ENCODE results near the gene DMD. TPM values are rescaled to one million over a fixed set of nuclear protein-coding genes. Genes with fewer than 3 reads are reported as not detected.

The DMD gene
- polyA plus RNA-seq, 1 donor from 2014 or later: 3.1 TPM

- Mint-ChIP-seq H3K9me3 (no peaks in the 10 kb centered on the region), H3K4me1 (peaks cover 0 to 4% (median 0%) of the 10 kb centered on the region in 3 donors), H3K36me3 (no peaks in the 10 kb centered on the region), H3K27me3 (no peaks in the 10 kb centered on the region), H3K27ac (no peak overlapping the region), H3K4me3 (peak overlapping the region in 1 of 4 donors; percentile 30)
Observed at GRCh38 chrX:31215277-31215815, 1996.0 kb downstream of the DMD start.

- no peak overlapping the region for H3K4me3 Mint-ChIP-seq
- peaks cover 0 to 4% (median 0%) of the 10 kb centered on the region in 3 donors for H3K4me1 Mint-ChIP-seq
- H3K36me3 Mint-ChIP-seq: no peaks in the 10 kb centered on the region
- H3K27ac Mint-ChIP-seq: no peak overlapping the region
- no peaks in the 10 kb centered on the region for H3K9me3 Mint-ChIP-seq
- H3K27me3 Mint-ChIP-seq: no peaks in the 10 kb centered on the region
Observed at GRCh38 chrX:31213941-31214340, 1997.4 kb downstream of the DMD start.

GRCh38 chrX:31212856-31213748 lies 1998.2 kb downstream of the DMD start:
- H3K27ac Mint-ChIP-seq: no peak overlapping the region
- H3K4me1 Mint-ChIP-seq: peaks cover 0 to 4% (median 0%) of the 10 kb centered on the region in 3 donors
- H3K36me3 Mint-ChIP-seq: no peaks in the 10 kb centered on the region
- H3K9me3 Mint-ChIP-seq: no peaks in the 10 kb centered on the region
- H3K4me3 Mint-ChIP-seq: no peak overlapping the region
- H3K27me3 Mint-ChIP-seq: no peaks in the 10 kb centered on the region

- Mint-ChIP-seq H3K36me3 (no peaks in the 10 kb centered on the region), H3K27ac (no peak overlapping the region), H3K9me3 (no peaks in the 10 kb centered on the region), H3K4me1 (no peaks in the 10 kb centered on the region), H3K27me3 (no peaks in the 10 kb centered on the region), H3K4me3 (no peak overlapping the region)
Observed at GRCh38 chrX:31209005-31209628, 2002.2 kb downstream of the DMD start.

- no peaks in the 10 kb centered on the region for H3K36me3 Mint-ChIP-seq
- no peak overlapping the region for H3K4me3 Mint-ChIP-seq
- H3K27me3 Mint-ChIP-seq: no peaks in the 10 kb centered on the region
- no peak overlapping the region for H3K27ac Mint-ChIP-seq
- H3K9me3 Mint-ChIP-seq: peaks cover 0 to 4% (median 3%) of the 10 kb centered on the region in 3 donors
- H3K4me1 Mint-ChIP-seq: no peaks in the 10 kb centered on the region
Observed at GRCh38 chrX:31201503-31201902, 2009.8 kb downstream of the DMD start.

- no peaks in the 10 kb centered on the region for H3K36me3 Mint-ChIP-seq
- H3K4me1 Mint-ChIP-seq: no peaks in the 10 kb centered on the region
- no peak overlapping the region for H3K27ac Mint-ChIP-seq
- H3K27me3 Mint-ChIP-seq: no peaks in the 10 kb centered on the region
- no peak overlapping the region for H3K4me3 Mint-ChIP-seq
- H3K9me3 Mint-ChIP-seq: peaks cover 0 to 4% (median 3%) of the 10 kb centered on the region in 3 donors
Observed at GRCh38 chrX:31200430-31200829, 2010.9 kb downstream of the DMD start.

- no peak overlapping the region for H3K27ac Mint-ChIP-seq
- peaks cover 0 to 4% (median 4%) of the 10 kb centered on the region in 3 donors for H3K9me3 Mint-ChIP-seq
- no peak overlapping the region for H3K4me3 Mint-ChIP-seq
- no peaks in the 10 kb centered on the region for H3K27me3 Mint-ChIP-seq
- H3K36me3 Mint-ChIP-seq: no peaks in the 10 kb centered on the region
- H3K4me1 Mint-ChIP-seq: no peaks in the 10 kb centered on the region
Observed at GRCh38 chrX:31199840-31200114, 2011.6 kb downstream of the DMD start.

- Mint-ChIP-seq H3K9me3 (peaks cover 0 to 5% (median 4%) of the 10 kb centered on the region in 3 donors), H3K4me3 (no peak overlapping the region), H3K27ac (no peak overlapping the region), H3K36me3 (no peaks in the 10 kb centered on the region), H3K4me1 (no peaks in the 10 kb centered on the region), H3K27me3 (no peaks in the 10 kb centered on the region)
Observed at GRCh38 chrX:31199056-31199839, 2012.1 kb downstream of the DMD start.

GRCh38 chrX:31190221-31190975 lies 2021.0 kb downstream of the DMD start:
- Mint-ChIP-seq H3K36me3 (peaks cover 2% of the 10 kb centered on the region), H3K4me3 (no peak overlapping the region), H3K27me3 (peaks cover 1% of the 10 kb centered on the region), H3K27ac (no peak overlapping the region), H3K9me3 (peaks cover 0 to 2% (median 0%) of the 10 kb centered on the region in 3 donors), H3K4me1 (no peaks in the 10 kb centered on the region)

GRCh38 chrX:31186693-31187338 lies 2024.5 kb downstream of the DMD start:
- Mint-ChIP-seq H3K4me1 (no peaks in the 10 kb centered on the region), H3K27me3 (peaks cover 1% of the 10 kb centered on the region), H3K27ac (no peak overlapping the region), H3K4me3 (no peak overlapping the region), H3K9me3 (peaks cover 0 to 4% (median 0%) of the 10 kb centered on the region in 3 donors), H3K36me3 (no peaks in the 10 kb centered on the region)

GRCh38 chrX:31185884-31186283 lies 2025.5 kb downstream of the DMD start:
- H3K9me3 Mint-ChIP-seq: peaks cover 0 to 4% (median 0%) of the 10 kb centered on the region in 3 donors
- H3K36me3 Mint-ChIP-seq: no peaks in the 10 kb centered on the region
- no peak overlapping the region for H3K27ac Mint-ChIP-seq
- H3K4me3 Mint-ChIP-seq: no peak overlapping the region
- peaks cover 1% of the 10 kb centered on the region for H3K27me3 Mint-ChIP-seq
- no peaks in the 10 kb centered on the region for H3K4me1 Mint-ChIP-seq

GRCh38 chrX:31181377-31182000 lies 2029.9 kb downstream of the DMD start:
- H3K27me3 Mint-ChIP-seq: no peaks in the 10 kb centered on the region
- peaks cover 0 to 3% (median 0%) of the 10 kb centered on the region in 3 donors for H3K4me1 Mint-ChIP-seq
- H3K9me3 Mint-ChIP-seq: peaks cover 0 to 4% (median 1%) of the 10 kb centered on the region in 3 donors
- no peak overlapping the region for H3K27ac Mint-ChIP-seq
- H3K4me3 Mint-ChIP-seq: no peak overlapping the region
- no peaks in the 10 kb centered on the region for H3K36me3 Mint-ChIP-seq

GRCh38 chrX:31179203-31179602 lies 2032.1 kb downstream of the DMD start:
- no peaks in the 10 kb centered on the region for H3K36me3 Mint-ChIP-seq
- H3K9me3 Mint-ChIP-seq: peaks cover 0 to 1% (median 0%) of the 10 kb centered on the region in 3 donors
- H3K27ac Mint-ChIP-seq: peak overlapping the region in 1 of 3 donors; percentile 78
- peaks cover 0 to 3% (median 0%) of the 10 kb centered on the region in 3 donors for H3K4me1 Mint-ChIP-seq
- H3K27me3 Mint-ChIP-seq: no peaks in the 10 kb centered on the region
- H3K4me3 Mint-ChIP-seq: no peak overlapping the region

- Mint-ChIP-seq H3K27ac (peak overlapping the region in 1 of 3 donors; percentile 78), H3K36me3 (no peaks in the 10 kb centered on the region), H3K4me3 (no peak overlapping the region), H3K27me3 (no peaks in the 10 kb centered on the region), H3K4me1 (peaks cover 0 to 3% (median 0%) of the 10 kb centered on the region in 3 donors), H3K9me3 (peaks cover 0 to 1% (median 0%) of the 10 kb centered on the region in 3 donors)
Observed at GRCh38 chrX:31178769-31179125, 2032.6 kb downstream of the DMD start.
